K562 (cell line): Measurements from ENCODE around the gene CACNA2D3. TPM values are rescaled to one million over a fixed set of nuclear protein-coding genes. Genes with fewer than 3 reads are reported as not detected.

Experiments used
- MAZ ChIP-seq, 2 experiments: fragments of 450-650 bp in 1 of 2; sonication (generic) in 1 of 2; formaldehyde crosslinking; IDR thresholded peaks in 1 of 2; conservative IDR thresholded peaks in 1 of 2; 2 replicates each; pipeline versions ENCODE4 v1.4.0 to v1.5.0; 2020; ENCODE audit warnings: mild to moderate bottlenecking in 1 of 2, missing genetic modification reagents in 1 of 2
- OTX1 ChIP-seq: fragments of 450-650 bp; formaldehyde crosslinking; IDR thresholded peaks from 2 replicates; pipeline ENCODE4 v1.4.0; 2022; ENCODE audit warnings: mild to moderate bottlenecking
- POLR2B ChIP-seq: fragments of 450-650 bp; IDR thresholded peaks from 2 replicates; pipeline ENCODE4 v1.6.1; 2018; ENCODE audit warnings: low read depth; ENCODE audit not compliant: partially characterized antibody
- SMC3 ChIP-seq: conservative IDR thresholded peaks from 2 replicates; pipeline ENCODE4 v1.6.1; 2011; ENCODE audit warnings: low read depth, low read length, improper control_type of control experiment; ENCODE audit not compliant: insufficient read depth
- polyA plus RNA-seq, 8 experiments: library from polyadenylated mRNA; depleted of rRNA in 4 of 8; stranded (reverse) in 5 of 8; unstranded in 3 of 8; fragments of >200 nt; fragmentation: Nextera tagmentation in 2 of 8; fragmentation: Illumina TruSeq in 1 of 8; extraction: Ambion mirVana in 2 of 8; extraction: Trizol in 1 of 8; gene quantifications; 2 replicates each; pipeline versions ENCODE4 v1.2.1 to v1.2.3, GENCODE V29; 2011 to 2014; ENCODE audit warnings: inconsistent platforms in 1 of 8, missing spikeins in 1 of 8
- total RNA-seq, 7 experiments: library from RNA; depleted of rRNA in 6 of 7; stranded (reverse); fragments of >200 nt in 6 of 7; fragmentation: Illumina TruSeq in 2 of 7; extraction: Trizol in 2 of 7; gene quantifications; 2 replicates each; pipeline versions ENCODE4 v1.2.1 to v1.2.3, GENCODE V29; 2011 to 2021; ENCODE audit warnings: low replicate concordance in 1 of 7
- TF ChIP-seq, protein P1 (sequence below), 2 experiments: fragments of 450-650 bp; IDR thresholded peaks; 2 replicates each; pipeline ENCODE4 v1.6.1; 2016
- TF ChIP-seq, protein P2 (sequence below): fragments of 200-800 bp; sonication (Bioruptor generic); IDR thresholded peaks from 2 replicates; pipeline ENCODE4 v1.6.1; 2016; ENCODE audit warnings: missing genetic modification characterization, missing compliant biosample characterization

The CACNA2D3 gene
- total and polyA plus RNA-seq, 9 of the 15 experiments (the other 6 are each of a cell fraction or from before 2014, with no cell fraction given): 0.01 TPM; not detected in 8

GRCh38 chr3:54580453-54580852, 458.1 kb downstream of the CACNA2D3 start (continued):
- TF ChIP-seq, protein P1, sequence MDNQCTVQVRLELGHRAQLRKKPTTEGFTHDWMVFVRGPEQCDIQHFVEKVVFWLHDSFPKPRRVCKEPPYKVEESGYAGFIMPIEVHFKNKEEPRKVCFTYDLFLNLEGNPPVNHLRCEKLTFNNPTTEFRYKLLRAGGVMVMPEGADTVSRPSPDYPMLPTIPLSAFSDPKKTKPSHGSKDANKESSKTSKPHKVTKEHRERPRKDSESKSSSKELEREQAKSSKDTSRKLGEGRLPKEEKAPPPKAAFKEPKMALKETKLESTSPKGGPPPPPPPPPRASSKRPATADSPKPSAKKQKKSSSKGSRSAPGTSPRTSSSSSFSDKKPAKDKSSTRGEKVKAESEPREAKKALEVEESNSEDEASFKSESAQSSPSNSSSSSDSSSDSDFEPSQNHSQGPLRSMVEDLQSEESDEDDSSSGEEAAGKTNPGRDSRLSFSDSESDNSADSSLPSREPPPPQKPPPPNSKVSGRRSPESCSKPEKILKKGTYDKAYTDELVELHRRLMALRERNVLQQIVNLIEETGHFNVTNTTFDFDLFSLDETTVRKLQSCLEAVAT (IDR thresholded peaks at IDR 0.05): no peak
- TF ChIP-seq MAZ (CRISPR knock-in tag; conservative IDR thresholded peaks at IDR 0.05 in 1 of 2, IDR thresholded peaks at IDR 0.05 in 1 of 2): no peak
- no peak for TF ChIP-seq OTX1
- TF ChIP-seq, protein P2, sequence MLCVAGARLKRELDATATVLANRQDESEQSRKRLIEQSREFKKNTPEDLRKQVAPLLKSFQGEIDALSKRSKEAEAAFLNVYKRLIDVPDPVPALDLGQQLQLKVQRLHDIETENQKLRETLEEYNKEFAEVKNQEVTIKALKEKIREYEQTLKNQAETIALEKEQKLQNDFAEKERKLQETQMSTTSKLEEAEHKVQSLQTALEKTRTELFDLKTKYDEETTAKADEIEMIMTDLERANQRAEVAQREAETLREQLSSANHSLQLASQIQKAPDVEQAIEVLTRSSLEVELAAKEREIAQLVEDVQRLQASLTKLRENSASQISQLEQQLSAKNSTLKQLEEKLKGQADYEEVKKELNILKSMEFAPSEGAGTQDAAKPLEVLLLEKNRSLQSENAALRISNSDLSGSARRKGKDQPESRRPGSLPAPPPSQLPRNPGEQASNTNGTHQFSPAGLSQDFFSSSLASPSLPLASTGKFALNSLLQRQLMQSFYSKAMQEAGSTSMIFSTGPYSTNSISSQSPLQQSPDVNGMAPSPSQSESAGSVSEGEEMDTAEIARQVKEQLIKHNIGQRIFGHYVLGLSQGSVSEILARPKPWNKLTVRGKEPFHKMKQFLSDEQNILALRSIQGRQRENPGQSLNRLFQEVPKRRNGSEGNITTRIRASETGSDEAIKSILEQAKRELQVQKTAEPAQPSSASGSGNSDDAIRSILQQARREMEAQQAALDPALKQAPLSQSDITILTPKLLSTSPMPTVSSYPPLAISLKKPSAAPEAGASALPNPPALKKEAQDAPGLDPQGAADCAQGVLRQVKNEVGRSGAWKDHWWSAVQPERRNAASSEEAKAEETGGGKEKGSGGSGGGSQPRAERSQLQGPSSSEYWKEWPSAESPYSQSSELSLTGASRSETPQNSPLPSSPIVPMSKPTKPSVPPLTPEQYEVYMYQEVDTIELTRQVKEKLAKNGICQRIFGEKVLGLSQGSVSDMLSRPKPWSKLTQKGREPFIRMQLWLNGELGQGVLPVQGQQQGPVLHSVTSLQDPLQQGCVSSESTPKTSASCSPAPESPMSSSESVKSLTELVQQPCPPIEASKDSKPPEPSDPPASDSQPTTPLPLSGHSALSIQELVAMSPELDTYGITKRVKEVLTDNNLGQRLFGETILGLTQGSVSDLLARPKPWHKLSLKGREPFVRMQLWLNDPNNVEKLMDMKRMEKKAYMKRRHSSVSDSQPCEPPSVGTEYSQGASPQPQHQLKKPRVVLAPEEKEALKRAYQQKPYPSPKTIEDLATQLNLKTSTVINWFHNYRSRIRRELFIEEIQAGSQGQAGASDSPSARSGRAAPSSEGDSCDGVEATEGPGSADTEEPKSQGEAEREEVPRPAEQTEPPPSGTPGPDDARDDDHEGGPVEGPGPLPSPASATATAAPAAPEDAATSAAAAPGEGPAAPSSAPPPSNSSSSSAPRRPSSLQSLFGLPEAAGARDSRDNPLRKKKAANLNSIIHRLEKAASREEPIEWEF (CRISPR knock-in tag): no peak
- TF ChIP-seq POLR2B: no peak
- no peak for TF ChIP-seq SMC3
